HG03565 (cell line): ENCODE measurements around the gene TPD52L3.

Experiments used
- ATAC-seq: cut with Tn5 transposase; IDR thresholded peaks from one replicate; pipeline ENCODE4 v1.9.1; 2021; ENCODE audit warnings: mild to moderate bottlenecking, moderate library complexity; ENCODE audit not compliant: unreplicated experiment

The TPD52L3 gene

DNA sequence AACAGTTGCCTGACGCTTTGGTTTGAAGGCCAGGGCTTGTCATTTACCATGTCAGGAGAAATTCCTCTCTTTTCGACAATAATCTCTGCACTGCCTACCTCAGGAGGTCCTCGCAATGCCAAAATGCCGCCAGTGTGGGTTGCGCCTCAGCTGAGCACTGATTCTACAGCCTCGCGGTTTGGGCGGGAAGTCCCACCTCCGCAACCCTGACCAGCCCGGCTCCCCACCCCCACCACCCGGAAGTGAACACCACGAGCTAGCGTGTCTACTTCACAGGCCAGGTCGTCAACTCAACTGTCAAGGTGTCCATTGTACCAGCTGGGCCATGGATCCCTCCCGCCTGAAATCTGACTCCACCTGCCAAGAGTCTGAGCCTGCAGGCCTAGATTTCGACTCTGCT lies at the start of gene TPD52L3:
TPD52L3 (plus strand) TSS at position 273 of the 400 bp plus-strand sequence. CDS start 221 bp downstream, outside the sequence.
- ATAC-seq = no peak

DNA sequence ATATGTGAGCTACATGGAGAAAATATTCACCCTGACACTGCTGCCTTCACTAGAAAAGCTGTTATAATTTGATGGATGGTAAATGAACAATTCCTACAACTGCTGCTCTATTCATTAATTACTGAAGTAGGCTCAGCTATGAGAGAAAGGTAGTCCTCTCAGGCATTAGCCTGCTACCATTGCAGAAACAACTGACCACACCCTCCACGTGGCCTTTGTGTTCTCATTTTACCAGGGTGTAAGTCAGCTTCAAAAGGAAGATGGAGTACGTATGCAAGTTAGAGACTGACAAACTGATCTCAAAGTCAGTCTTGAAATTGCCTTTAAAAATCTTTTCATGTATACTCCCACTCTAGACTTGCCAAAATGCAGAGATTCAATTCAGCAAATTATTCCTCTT lies 26.3 kb upstream of the TPD52L3 start:
- ATAC-seq = no peak

DNA sequence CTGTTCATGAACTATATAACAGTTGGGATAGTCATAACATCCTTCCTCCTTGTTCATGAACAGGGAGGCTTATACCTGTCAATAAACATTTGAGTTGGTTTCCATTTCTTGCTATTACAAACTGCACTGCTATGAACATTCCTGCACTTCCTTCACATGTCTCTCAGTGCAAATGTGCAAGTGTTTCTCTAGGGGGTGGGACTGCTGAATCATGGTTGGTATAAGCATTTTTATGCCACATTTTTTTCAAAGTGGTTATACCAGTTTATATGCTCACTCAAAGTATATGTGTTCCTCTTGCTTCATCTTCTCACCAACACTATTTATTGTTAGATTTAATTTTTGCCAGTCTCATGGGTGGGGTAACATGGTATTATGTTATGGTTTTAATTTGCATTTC lies 25.8 kb upstream of the TPD52L3 start:
- no peak for ATAC-seq

DNA sequence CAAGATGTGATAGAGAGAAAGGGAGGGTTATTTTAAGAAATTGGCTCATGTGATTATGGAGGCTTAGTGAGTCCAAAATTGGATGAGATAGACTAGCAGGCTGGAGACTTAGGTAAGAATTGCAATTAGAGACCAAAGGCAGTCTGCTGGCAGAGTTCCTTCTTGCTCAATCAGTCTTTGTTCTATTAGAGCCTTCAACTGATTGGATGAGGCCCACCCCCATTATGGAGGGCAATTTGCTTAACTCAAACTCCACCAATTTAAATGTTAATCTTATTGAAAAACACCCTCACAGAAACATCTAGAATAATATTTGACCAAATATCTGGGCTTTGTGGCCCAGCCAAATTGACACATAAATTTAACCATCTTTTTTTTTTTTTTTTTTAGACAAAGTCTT lies 23.9 kb upstream of the TPD52L3 start:
- ATAC-seq = no peak

DNA sequence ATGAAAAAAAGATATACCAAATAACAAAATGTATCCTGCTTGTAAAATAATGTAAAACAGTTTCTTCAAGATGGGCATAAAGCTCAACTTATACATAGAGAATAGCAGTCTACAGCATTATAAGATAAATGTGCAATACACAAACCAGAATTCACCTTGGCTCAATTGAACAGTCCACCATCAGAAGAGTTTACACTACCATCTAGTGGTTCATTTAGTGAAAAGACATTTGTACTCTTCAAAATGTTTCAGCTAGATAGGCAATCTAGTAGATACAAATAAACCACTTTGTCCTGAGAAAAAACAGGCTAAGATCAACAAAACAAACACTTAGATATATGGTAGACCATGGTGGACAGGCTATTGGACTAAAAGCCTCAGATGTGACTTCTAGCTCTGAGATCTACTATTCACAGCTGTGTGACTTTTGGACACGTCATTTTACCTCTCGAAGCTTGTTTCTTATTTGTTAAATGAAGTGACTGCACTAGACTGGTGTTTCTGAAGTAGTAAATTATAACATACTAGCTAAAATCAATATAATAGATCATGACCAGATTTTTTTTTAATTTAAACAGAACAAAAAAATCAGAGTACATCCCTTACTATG lies 22.1 kb upstream of the TPD52L3 start:
- no peak for ATAC-seq

DNA sequence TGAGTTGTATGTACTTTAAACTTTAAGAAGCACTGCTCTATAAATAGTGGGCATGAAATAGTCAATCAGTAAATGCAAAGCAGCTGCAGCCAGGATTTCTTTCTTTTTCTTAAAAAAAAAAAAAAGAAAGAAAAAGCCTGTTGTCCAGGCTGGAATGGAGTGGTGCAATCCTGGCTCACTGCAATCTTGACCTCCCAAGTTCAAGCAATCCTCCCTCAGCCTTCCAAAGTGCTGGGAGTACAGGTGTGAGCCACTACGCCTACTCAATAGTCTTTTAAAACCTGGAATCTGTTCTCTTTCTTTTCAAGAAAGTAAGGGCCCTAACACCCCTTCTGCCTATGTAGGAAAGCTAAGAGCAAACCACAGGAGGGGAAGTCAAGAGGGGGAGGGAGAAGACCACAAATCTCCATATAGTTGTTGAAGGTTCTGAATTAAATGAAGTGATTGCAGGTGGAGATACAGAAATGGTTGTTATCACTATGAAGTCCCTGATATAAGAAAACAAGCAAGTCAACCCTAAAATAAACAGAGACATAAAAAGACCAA lies 20.6 kb upstream of the TPD52L3 start:
- no peak for ATAC-seq

DNA sequence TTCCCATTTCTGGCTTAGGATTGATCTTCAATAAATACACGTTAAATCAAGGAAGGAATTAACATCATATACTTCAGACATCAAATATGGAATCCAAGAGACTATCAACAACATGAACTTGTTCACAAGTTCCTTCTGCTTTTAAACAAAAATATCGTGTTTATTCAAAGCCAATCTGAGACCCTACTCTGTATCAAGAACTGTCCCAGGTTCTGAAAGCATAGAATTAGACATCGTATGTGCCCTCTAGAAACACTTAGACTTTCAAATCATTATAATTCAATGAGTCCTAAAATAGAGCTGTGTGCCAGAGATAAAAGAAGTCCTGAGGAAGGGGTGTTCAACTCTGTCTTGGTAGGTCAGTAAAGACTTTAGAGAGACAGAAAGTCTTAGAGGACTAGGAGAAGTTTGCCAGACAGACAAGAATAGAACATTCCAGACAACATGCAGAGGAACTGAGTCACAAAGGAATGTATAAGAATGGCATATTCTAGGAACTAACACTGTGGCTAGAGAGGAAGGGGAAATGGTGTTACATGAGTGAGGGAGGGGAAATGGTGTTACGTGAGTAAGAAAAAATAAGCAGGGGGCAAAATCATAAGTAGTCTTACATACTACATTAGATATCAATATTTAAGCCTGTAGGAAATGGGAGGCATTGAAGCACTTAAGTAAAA lies 2.9 kb downstream of the TPD52L3 start:
- no peak for ATAC-seq

DNA sequence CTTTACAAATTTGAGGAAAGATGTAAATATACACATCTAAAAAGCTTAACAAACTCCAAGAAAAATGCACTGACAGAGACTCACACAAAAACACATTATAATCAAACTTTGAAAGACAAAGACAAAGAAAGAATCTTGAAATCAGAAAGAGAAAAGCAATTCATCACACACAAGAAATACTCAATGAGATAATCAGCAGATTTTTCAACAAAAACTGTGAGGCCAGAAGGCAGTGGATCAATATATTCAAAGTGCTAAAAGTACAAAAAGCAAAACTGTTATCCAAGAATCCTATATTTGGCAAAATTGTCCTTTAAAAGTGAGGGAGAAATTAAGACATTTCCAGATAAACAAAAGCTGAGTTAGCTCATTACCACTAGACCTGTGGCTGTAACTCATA lies 6.1 kb downstream of the TPD52L3 start:
- no peak for ATAC-seq

DNA sequence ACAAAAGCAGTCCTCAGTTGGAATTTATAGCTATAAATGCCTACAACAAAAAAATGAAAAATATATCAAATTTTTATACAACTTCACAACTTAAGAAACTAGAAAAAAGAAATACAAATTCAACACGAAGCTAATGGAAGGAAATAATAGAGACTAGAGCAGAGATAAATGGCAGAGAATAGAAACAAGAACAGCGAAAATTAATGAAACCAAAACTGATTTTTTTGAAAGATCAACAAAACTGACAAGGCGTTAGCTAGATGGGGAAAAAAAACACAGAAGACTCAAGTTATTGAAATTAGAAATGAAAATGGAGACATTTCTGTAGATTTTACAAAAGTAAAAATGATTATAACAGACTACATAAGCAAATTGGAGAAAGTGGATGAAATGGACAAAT lies 20.6 kb downstream of the TPD52L3 start:
- no peak for ATAC-seq

DNA sequence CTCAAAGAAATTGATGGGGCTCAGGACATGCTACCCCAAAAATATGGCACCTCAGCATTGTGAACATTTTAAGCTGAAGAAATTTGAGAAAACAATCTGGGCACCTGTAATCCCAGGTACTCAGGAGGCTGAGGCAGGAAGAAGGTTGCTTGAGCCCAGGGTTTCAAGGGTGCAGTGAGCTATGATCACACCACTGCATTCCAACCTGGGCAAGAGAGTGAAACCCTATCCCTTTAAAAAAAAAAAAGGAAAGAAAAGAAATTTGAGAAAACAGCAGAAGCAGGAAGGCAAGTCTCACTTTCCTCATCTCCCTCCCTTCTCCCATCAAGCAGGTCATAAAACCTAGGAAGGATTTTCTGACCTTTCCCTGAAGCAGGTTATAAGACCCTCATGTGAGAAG lies 23.6 kb downstream of the TPD52L3 start:
- ATAC-seq = no peak

DNA sequence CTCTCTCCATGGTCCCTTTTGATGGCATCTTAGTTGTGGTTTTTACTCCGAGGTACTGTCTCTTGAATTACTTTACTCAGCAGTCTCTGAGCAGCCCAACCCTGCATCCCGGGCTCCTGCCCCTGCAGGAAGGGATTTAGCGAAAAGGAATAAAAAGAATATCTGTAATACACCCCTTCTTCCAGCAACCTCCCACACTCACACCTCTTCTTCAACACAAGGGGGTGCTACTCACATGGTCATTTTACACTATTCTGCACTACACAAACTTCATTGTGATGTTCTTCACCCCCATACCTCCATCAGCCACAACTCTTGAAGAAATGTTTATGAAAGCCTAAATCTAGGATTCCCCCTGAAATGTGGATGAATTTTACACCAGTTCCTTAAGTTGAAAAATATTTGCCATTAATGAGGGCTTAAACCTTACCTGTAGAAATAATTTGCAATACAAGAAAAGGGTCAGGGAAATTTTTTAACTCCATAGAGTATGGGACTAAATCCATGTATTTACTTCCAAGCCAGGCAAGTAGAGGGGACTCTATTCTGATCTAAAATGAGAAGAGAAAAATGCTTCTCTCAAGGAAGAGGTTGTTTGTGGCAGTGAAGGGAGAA lies 26.0 kb downstream of the TPD52L3 start:
- no peak for ATAC-seq

DNA sequence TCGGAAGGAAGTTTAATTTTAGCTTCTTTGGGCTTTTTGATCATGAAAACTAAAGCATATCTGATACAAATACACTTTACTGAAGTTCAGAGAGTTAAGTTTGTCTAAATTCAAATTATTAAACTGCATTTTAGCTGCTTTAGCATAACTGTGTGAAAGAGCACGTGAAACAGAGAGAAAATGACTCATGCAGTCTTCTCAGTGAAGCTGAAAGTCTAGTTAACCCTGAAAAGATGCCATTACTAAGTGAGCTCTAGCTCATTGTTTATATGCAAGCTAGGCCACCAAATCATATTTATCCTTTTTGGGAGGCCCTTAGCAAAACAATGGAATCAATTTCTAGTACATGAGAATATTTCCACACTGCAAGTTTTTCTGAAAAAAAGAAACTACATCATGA lies 27.6 kb downstream of the TPD52L3 start:
- no peak for ATAC-seq

DNA sequence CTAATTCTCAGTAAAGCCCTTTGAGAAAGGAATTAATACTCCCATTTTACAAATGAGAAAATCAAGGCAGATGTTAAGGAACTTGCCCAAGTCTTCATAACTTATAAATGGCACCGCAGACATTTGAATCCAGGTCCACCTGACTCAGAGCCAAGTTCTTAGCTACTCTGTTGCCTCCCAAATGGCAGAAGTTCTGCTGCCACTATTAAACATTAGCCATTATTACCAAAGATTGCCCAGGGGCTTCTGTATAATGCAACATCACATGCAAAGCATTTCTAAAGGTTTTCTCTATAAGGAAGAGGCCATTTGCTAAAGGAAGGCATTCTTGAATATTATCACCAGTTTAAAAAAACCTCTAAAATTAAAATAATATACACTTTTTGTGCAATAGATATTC lies 28.3 kb downstream of the TPD52L3 start:
- no peak for ATAC-seq

DNA sequence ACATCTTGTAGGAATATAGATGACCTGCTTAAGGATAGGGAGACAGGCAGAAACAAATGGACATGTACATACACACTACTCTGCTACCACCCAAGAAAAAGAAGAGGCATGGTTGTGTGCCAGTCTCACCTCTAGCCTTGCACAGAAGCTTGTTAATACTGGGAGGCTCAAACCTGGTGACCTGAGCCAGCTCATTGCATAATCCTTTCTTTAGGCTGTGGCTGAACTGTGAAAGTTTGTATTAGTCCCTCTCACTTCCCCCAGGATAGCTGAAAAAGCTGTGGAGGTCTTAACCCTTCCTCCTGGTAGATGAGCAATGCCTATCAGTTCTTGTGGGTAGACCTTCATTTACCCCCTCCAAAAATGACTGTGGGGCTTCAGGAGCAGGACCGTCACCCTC lies 28.7 kb downstream of the TPD52L3 start:
- no peak for ATAC-seq

DNA sequence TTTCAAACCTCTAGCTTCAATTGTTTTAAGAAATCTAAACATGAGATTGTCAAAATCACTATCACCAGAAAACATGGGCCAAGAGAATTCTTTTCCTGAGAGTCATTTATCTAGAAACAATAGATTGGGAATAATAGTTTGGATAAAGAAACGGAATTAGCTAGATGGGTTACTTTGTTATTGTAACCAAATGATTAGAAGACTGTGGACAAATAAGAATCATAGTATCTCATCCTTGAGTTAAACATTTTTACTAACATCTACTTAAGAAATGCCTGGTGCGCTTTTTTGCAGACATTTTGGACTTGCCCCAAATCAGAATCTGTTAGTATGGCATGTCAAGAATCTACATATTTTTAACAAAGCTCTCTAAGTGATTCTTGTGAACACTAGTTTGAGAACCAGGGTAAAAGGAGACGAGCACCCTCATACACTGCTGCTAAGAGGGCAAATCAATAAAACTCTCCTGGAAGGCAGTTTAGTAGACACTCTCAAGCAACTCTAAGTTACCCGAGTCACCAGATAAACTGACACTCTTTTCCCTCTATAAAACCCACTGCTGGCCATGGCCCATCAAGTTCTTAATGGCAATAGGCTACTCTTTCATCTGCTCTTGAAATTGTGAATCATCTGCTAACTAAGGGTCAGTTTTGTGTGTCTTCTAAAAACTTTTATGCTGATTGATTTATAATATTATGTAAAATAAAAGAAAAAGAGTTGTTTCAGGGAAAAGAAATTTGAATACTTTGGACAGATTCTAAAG lies 39.1 kb downstream of the TPD52L3 start:
- ATAC-seq = no peak

DNA sequence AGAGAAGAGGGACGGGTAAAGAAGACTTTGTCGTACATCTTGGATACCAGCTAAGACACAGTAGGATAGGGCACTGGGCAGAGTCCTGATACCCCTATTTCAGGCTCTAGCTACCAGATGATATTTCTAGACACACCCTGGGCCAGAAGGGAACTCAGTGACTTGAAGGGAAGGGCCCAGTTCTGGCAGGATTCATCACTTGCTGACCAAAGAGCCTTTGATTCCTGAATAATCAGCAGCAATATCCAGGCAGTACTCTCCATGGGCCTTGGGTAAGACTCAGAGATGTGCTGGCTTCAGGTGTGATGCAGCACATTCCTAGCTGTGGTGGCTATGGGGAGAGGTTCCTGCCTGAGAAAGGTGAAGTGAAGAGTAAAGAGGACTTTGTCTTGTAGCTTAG lies 40.7 kb downstream of the TPD52L3 start:
- ATAC-seq = no peak
